ENCODE data around the gene NTM.
A peak's percentile ranks its signal among the peaks of the same experiment; 100 is the strongest.

Gene NTM

DNA sequence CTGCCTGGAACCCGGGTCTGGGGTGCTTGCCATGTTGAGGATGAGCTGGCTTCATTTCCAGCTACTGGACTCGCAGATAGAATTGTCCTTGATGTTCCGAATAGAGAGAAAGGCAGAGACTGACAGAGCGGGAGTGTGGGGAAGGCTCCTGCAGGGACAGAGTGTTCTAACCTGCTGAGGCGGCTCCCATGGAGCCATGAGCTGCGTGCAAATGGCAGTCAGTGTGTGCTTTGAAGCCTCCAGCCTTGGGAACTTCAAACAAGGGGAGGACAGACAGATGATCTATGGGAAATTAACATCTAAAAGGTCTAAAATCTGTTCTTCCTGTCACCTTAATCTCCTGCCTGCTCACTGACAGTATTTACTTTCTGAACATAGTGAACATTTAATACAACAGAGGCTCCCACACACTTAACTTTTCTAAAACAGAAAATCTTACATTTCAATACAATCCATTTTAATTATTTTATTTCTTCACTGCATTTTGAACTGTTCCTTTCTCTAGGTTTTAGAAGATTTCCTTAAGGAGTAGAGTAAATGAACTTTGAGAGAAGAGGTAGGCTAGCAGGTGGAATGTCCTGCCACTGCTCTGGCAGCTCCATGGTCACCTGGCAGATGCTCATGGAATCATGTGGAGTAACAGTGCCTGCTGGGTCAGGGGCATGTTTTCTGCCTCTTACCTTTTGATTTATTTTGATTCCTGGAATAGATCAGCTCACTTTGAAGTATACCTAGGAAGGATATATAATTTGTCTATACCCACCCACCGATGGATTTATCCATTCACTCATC is 481.7 kb downstream of the NTM start:
- no peak for DNase-seq

DNA sequence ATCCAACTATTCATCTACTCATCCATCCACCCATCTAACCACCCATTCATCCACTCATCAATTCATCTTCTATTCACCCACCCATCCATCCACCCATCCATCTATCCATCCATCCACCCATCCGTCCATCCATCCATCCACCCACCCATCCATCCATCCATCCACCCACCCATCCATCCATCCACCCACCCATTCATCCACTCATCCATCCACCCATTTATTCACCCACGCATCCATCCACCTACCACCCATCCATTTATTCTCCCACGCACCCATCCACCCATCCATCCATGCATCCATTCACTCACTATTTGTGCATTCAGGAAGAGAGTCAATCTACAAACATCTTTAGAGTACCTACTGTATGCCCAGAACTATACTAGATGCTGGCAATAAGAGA is 482.3 kb downstream of the NTM start:
- no peak for DNase-seq

DNA sequence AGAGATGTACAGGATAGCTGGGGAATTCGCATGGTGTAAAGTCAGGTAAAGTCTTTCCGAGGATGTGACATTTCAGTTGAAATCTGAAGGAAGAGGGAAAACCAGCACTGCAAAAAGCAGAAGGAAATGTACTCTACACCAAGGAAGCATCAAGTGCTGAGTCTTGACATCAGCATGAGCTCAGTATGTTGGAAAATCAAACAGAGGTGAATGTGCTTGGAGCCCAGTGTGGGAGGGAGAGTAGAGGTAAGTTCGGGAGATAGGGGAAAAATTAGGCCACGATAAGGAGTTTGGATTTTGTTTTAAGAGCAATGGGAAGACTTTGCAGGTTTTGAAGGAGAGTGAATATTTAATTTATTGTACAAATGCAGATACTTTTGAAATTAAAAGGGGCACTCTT is 484.0 kb downstream of the NTM start:
- DNase-seq, result no peak

DNA sequence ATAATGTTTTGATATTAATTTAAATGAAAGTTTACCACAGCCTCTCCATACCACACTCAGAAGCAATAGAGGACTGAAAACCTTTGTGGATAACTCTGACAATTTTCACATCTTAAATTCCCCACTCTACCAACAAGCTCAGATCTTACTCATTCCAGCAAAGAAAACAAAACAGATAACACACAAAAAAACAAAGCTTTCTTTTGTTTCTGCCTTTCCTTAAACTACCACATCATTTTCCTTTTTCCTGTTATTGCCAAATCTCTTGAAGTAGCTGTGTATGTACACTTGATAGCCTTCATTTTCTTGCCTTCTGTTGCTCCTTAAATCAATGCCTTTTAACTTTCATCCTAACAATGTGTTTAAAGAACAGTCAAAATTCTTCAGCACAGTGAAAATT is 484.9 kb downstream of the NTM start:
- no peak for DNase-seq

DNA sequence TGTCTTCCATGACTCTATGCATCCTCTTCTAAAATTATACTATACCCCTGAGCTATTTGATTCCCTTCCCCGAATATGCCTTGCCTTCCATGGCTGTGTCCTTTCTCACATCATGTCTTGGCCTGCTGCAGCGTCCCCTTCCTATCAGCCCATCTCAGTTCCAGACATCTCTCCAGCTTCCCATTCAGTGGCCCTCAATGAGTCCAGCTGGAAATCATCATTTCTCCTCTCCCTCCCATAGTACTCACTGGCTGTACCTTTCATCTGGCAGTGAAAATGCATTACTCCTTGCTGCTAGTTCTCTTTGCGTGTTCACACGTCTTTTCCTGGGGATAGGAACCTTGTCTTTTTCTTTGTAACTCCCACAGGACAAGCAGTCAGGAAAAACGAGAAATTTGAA is 486.8 kb downstream of the NTM start:
- no peak for DNase-seq

DNA sequence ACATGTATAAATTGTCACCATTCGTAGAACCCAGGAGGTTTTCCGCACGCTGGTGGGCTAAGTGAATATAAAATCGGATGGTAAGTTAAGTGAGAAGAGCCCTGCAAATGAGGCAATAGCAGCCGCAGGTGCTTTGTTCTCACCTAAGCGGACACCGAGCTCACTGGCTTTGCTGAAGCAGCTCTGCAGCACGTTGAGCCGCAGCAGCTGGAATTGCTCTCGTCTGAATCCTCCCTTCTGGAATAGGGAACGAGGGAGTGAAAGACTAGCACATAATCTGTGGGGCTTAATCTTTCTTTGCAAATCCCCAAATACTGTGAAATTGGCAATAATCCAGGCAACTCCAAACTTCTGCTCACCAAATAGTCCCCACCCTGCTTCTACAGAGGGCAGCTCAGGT is 488.1 kb downstream of the NTM start:
- no peak for DNase-seq

DNA sequence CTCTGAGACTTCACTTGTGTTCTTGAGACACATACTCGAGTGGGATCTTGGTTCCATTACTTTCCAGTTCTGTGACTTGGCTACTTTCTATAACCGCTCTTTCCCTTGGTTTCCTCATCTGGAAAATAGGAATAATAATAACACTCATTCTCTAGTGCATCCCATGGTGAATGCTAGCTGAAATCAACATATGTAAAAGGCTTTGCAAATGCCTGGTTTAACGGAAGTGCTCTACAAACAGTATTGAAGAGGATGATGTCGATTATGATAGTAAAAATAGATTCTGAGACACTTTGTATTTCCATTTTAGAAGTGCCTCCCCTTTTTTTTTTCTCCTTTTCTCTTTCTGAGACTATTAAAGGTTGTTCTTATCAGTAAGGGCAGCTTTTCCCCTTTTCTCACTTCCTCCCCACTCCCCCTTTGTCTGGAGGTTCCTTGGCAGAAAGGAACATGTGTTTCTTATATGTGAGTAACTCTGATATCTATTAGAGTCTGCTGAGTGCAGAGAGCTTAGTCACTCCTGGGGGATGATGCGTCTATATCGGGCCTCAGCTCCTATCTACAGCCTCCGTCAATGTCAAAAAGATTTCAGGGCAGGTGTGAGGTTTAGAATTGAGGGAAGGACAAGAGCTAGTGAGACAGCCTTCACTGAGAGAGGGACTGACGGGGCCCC is 489.3 kb downstream of the NTM start:
- DNase-seq, result no peak

DNA sequence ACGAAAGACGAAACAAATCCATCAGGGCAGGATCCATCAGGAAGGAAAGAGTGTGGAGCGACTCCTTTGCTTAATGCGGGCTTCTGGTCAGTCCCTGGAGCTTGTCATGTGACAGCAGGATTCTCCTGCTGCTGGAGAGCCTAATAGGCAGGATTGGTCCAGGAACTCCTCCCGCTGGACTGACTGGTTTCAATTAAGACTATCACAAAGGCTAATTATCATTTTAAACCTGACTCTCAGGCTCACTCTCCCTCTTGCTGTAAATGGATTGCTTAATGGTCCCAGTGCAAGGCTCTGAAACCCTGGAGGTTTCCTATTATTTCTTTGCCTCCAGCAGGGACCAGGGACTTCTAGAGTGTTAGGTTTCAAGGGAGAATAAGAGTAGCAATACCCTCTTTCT is 493.8 kb downstream of the NTM start:
- DNase-seq, result no peak

DNA sequence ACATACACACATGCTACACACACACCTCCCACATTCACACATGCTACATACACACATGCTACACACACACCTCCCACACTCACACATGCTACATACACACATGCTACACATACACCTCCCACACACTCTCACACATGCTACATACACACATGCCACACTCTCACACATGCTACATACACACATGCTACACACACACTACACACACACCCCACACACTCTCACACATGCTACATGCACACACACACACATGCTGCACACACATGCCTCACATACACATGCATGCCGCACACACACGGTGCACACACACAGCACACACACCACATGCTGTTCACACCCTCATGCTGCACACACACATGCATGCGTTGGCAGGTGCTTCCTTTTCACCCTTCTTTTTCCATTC is 495.4 kb downstream of the NTM start:
- no peak for DNase-seq

DNA sequence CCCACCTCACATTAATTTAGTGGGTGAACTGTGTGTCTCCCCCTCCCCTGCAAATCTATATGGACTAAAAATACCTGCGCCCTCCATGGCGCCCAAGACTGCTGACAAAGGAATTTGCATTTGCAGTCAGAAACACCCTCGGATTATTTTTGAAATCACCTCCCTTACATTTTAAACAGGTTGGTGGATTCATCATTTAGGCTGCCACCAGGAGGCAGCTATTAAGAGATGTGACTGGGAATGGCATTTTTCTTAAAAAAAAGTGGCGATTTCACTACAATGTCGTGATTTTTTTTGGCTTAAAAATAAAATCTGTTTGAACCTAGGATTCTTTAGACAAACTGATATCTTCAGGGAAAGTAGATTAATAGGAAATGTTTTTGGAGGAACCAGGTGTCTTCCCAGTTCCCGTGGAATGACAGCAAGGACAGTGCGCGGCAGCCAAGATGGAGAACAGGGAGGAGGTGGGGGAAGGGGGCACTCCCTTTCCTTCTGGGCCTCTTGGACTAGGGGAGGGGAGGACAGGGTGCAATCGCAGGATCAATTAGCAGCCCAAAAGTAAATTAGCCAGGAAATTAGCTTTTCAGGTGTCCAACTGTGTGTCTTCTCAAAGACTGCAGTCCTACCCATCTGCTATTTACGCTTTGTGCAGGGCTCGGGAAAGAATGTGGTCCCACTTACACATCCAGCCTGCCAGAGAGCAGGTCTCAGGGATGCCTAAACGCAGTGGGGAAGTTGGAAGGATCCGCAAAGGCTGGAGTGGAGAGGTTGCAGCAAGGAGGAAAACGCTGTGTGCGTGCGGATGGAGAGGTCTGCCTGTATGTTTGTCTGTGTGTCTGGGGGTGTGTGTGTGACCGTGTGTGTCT is 496.4 kb downstream of the NTM start:
- DNase-seq, result no peak

DNA sequence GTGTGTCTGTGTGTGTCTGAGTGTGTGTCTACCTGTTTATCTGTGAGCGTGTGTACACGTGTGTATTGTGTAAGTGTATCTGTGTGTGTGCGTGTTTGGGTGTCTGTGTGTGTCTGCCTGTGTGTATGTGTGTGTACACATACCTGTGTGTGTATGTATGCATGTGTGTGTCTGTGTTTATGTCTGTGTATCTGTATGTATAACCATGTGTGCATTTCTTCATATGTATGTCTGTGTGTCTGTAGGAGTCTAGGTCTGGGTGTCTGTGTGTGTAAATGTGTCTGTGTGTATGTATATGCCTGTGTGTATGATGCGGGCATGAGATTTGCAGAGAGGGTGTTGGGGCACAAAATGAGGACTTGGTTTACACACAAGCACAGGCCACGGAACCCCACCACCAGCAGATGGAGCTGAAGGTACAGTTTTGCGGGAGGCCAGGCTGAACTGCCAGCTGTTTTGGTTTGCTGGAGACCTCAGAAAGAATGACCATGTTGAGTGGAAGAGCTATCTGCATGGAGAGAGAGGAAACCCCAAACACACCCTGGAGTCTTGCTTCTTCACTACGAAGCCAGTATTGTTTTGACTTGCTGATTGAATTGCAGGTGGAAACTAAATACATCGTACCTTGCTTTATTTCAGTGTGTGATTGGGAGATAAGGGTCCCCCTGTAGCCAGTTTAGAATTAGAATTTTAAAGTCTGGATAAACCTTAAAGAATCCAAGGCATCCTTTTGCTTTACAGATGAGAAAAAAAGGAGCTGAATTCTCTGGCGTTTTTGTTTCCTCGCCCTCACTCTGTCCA is 497.2 kb downstream of the NTM start:
- DNase-seq, result peak in 1 of 2 experiments; percentile 7

DNA sequence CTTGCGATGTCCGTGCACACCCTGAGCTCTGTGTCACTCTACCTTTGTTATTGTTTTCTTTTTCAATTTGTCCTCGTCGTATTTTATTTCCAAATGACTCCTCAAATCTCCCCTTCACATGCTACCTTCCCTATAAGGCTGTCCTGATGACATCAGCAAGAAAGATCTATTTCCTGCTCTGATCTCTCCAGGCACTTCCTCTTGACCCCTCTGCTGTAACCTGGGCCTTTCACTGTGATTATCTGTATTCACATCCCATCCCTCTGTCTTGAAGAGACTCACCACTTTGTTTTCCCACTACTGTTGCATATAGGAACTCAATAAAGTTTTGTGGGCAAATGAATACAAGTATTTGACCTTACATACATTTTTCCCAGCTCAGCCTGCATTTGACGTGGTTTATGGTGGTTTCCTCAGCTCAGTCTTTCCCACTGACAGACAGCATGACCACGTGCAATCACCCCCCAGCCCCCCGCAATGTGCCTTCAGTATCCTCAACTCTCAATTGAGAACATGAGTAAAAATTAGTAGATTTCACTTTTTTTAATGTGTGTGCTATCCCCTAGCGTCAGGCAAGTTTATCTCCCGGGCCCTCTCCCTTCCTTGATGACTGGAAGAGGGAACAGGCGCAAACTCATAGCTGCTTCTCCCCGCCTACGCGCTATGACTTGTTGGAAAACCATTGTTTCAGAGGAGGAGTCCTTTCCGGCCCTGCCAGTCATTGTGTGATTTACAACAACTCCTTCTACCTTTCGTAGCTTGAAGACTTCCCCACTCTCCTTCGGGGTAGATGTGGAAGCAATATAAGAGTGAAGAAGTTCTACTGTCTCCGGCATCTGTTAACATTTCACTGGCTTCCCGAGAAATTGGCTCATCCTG is 498.5 kb downstream of the NTM start:
- DNase-seq, result no peak

DNA sequence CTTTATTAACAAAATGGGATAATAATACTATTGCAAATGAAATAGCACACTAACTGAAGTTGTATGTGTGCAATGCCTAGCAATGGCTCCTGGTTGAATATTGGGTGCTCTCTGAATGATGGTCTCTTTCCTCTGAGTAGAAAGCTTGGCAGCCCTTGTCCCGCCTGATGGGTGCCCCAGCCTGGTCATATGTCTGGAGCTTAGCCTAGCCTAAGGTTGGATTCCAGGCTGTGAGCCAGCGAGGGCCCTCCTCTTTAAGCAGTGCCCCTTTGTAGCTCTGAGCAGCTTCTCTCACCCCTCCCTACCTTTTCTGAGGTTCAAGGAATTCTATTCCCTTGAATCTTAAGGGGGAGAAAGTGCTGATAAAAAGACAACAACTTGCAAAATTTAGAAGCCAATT is 499.9 kb downstream of the NTM start:
- DNase-seq, result no peak

DNA sequence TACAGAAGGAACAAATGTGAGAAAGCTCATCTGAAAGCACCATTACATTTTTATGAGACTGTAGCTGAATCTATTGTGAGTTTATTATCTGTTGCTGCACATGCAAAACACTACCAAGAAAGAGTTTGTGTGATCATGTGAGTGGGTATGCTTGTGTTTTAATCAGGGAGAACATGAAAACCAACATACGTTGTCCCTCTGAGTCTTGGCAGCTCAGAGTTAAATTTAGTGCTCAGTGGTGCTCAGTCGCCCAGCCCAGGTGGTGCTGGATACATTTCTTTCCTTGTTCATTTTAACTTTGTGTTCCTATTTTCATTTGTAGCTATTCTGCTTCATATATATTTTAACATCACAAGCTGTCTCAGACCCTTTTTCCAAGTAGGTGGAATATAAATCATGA is 500.6 kb downstream of the NTM start:
- no peak for DNase-seq

DNA sequence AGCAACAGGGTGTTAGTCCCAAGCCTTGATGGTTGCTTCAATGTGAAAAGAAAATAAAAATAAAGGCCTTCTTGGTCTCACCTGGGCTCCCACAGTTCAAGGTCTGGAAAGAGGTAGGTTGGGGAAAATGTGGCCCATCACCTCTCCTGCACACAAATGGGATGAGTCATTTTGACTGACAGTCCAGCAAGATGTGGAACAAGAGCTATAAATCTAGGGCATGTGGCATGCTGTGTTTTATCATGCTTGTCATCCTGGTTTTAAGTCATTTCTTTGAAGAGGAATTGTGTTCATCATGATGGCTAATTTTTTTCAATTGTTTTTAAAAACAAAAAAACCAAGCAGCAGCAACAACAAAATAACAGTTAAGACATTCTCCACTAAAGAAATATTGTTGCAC is 503.7 kb downstream of the NTM start:
- DNase-seq, result no peak

DNA sequence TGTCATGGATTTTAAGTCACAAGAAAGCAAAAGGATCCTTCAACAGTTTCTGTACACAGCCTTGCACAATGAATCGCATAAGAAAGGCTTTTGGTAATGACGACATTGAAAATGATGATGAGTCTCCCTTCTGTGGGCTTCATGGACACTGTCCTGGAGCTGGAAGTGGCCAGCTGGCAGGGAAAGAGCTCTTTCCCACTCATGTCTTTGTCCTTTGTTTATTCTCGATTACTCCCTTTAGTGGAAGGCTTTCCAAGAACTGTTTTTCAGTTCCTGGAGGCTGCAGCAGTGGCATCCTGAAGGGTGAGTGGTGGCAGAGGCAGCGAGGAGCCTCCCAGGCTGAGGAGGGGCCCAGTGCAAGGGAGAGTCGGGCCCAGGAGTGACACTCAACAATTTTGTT is 505.2 kb downstream of the NTM start:
- no peak for DNase-seq

DNA sequence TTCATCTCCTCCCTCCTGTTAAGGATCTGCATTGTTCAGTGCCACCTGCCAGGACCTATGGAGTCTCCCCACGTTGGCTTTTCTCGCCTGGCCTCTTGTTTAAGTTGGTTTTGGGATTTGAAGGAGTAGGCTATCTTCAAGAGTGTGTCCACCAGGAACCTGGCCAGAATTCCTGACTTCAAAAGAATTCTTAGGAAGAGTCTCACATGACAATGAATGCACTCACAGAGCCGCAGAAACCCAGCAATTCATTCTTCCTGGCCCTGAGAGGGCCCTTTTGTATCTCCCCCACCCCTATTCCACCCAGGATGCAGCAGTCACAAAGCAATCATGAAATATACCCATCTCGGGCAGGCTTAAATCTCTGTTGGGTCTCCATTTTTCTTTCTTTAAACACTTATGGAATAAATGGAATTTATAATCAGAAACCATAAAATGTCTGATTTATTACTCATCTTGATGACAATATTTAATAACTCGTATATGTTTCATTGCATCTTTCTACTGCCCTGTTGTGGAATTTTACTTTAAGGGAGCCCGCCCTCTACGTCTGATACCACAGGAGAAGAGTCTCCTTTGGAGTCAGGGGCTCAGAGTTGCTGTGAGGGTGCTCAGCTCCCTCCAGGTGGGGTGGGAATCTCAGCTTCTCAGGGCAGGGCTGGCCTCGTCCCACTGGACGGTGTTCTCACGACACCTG is 507.0 kb downstream of the NTM start:
- DNase-seq, result no peak

DNA sequence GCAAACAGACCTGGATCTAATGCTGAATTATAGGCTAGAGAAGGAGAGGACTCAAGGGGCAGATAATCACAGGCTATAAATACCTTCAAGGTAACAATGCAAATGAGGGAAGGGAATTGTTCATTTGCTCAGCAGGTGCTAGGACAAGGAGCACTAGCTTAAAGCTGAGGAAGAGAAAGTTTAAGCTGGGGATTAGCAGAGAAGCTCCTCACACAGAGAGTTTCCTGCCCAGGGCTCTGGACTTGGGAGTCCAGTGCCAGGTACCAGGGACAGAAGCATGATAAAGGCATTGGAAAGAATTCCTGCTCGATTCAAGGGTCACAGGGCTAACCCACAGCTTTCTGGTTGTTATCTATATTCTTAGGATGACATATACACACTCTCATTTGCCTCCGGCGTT is 509.9 kb downstream of the NTM start:
- DNase-seq, result no peak

DNA sequence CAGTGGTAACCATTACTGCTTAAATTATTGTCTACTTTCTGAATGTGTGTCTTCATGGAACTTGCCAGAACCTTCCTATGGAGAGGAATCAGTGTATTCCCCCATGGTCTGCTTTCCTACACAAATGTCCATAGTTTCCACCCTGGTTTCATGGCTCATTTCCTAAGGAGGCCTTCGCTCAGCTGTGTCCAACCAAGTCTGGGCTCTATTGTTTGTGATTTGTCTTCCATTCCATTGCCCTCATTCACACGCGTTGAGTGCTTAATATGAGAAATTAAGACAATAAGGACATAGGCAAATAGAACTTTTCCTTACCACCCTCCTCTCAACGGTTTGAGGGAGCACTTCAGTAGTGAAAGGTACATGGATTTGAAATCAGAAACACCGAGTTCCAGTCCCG is 510.6 kb downstream of the NTM start:
- DNase-seq, result no peak

DNA sequence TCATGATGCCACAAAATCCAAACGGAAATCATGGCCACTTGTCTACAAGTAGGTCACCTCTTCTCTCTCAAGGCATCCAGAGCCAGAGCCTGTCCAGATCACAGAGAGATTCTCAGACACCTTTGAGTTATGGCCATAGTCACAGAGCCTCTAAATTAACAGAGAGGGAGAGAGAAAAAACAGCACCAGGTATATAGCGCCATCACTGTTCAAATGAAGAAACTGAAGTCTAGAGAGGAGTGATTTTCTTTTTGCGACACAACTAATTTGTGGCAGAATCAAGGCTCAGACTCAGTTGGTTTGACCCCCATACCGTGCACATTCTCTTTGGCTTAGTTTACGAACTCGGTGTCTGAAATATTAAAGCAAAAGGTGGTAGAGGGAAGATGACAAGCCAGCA is 512.9 kb downstream of the NTM start:
- no peak for DNase-seq

DNA sequence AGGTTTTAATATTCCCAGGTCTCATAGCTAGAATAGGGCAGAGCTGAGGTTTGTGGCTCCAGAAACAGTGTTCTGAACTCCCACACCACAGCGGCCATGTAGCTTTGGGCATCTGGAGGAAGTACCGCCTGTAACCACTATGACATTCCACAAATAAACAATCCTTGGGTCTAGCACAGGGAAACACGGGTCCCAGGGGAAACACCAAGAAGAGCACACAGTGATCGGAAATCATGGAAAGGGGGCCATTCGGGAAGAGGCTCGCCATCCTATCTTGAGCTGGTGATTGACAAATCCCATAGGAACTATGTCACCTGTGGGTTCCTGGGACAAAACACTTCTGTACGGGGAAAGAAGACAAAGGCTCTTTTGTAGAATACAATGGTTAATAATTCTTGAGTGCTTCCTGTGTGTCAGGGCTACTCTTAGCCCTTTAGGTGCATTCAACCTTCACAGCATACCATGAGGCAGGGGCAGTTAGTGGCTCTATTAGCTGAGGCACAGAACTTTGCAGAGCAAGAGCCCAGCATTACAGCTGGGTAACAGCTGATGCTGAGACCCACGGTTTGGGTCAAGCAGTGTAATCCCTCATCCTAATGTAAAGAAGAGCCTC is 514.2 kb downstream of the NTM start:
- DNase-seq, result no peak

All from NCI-H446 (cell line).